CD8-positive, alpha-beta memory T cell (primary cell): Measurements from ENCODE around the gene FAR2. TPM values are rescaled to one million over a fixed set of nuclear protein-coding genes. Genes with fewer than 3 reads are reported as not detected.

Experiments used
- CTCF ChIA-PET: fragments of 350-600 bp; sonication (Branson Sonifier 250); formaldehyde crosslinking; loops from one replicate; lab custom pipeline; 2021; ENCODE audit warnings: antibody characterized with exemption; lab: Charles Lee
- POLR2A ChIA-PET: fragments of 350-600 bp; sonication (Branson Sonifier 250); formaldehyde crosslinking; loops from one replicate; lab custom pipeline; 2021; ENCODE audit warnings: antibody characterized with exemption; lab: Charles Lee
- DNase-seq, 5 donors: peaks; one replicate each; pipeline versions ENCODE4 v3.0.0 to v3.0.0-alpha.2; 2020 to 2022; ENCODE audit warnings: mixed read lengths in 1 of 5
- H3K27ac ChIP-seq: one replicate; pipeline ENCODE4 v1.7.0; 2013; ENCODE audit warnings: low read depth, mild to moderate bottlenecking, low read length, moderate library complexity
- H3K27me3 ChIP-seq: 2 replicates; pipeline ENCODE4 v1.7.0; 2013; ENCODE audit warnings: low read length, mild to moderate bottlenecking; ENCODE audit not compliant: insufficient read depth, poor library complexity, severe bottlenecking
- H3K36me3 ChIP-seq: 2 replicates; pipeline ENCODE4 v1.7.0; 2013; ENCODE audit warnings: mild to moderate bottlenecking, low read length, moderate library complexity; ENCODE audit not compliant: insufficient read depth
- H3K4me1 ChIP-seq: 2 replicates; pipeline ENCODE4 v1.7.0; 2013; ENCODE audit warnings: mild to moderate bottlenecking, low read length, moderate library complexity; ENCODE audit not compliant: insufficient read depth
- H3K4me3 ChIP-seq: 2 replicates; pipeline ENCODE4 v1.7.0; 2013; ENCODE audit warnings: mild to moderate bottlenecking, low read length
- H3K9me3 ChIP-seq: 2 replicates; pipeline ENCODE4 v1.7.0; 2013; ENCODE audit warnings: mild to moderate bottlenecking, low read length
- H3K27ac Mint-ChIP-seq, 8 donors: one replicate each; pipeline ENCODE4 v1.8.0; 2020 to 2021; ENCODE audit warnings: mixed read lengths in 8 of 8, mild to moderate bottlenecking in 6 of 8, inconsistent platforms in 3 of 8, moderate library complexity in 3 of 8
- H3K27me3 Mint-ChIP-seq, 2 donors: one replicate each; pipeline ENCODE4 v1.8.0; 2020 to 2021; ENCODE audit warnings: mixed read lengths in 2 of 2, mild to moderate bottlenecking in 1 of 2, moderate library complexity in 1 of 2
- H3K36me3 Mint-ChIP-seq, 3 donors: one replicate each; pipeline ENCODE4 v1.8.0; 2020 to 2021; ENCODE audit warnings: mixed read lengths in 3 of 3, inconsistent platforms in 1 of 3, mild to moderate bottlenecking in 1 of 3
- H3K4me1 Mint-ChIP-seq, 3 donors: one replicate each; pipeline ENCODE4 v1.8.0; 2020 to 2021; ENCODE audit warnings: mixed read lengths in 3 of 3, inconsistent platforms in 1 of 3, mild to moderate bottlenecking in 1 of 3
- H3K4me3 Mint-ChIP-seq, 7 donors: one replicate each; pipeline ENCODE4 v1.8.0; 2020 to 2021; ENCODE audit warnings: mixed read lengths in 7 of 7, mild to moderate bottlenecking in 6 of 7, moderate library complexity in 4 of 7, inconsistent platforms in 2 of 7
- H3K9me3 Mint-ChIP-seq, 5 donors: one replicate each; pipeline ENCODE4 v1.8.0; 2020 to 2022; ENCODE audit warnings: mixed read lengths in 5 of 5, mild to moderate bottlenecking in 3 of 5, moderate library complexity in 2 of 5, inconsistent platforms in 1 of 5
- polyA plus RNA-seq: library from polyadenylated mRNA; unstranded; fragments of 300-500 nt; fragmentation: Illumina TruSeq; gene quantifications from one replicate; pipeline ENCODE4 v1.2.3, GENCODE V29; 2021
- total RNA-seq, 2 experiments: library from RNA; stranded (reverse); gene quantifications; one replicate each; pipeline ENCODE4 v1.2.3, GENCODE V29; 2021

FAR2 gene
- total and polyA plus RNA-seq, 3 experiments from 2014 or later = 3.7 to 7.0 (median 4.0) TPM

DNA sequence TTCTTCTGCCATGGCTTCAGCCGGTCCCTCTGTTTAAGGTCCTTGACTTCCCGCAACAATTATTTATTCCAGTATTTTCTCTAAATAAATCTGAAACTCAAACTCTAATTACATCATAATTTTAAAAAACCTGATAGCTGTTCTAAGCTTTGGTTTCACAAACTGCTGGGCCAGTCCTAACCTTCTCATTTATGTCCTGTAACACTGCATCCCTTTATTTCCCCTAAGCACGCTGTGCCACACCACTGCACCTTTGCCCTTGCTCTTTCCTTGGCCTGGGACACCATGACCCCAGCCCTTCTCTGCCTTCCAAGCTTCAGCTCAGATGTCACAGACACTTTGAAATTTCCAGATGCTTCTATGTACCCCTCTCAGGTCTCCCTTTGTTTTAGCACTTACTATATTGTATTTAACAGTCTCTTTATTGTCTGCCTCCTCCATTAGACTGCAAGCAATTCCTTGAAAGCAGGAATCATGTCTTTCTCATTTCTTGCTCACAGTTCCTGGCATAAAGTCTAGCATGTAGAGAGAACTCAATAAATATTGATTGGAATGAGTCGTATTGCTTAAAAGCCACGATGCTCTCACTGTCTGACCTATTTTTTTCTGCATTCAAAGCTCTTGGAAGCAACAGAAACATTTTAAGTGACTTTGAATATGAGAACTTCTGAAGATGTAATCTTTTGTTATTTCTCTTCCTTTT, 120.8 kb downstream of the FAR2 start:
- Mint-ChIP-seq H3K9me3 (peaks cover 0 to 6% (median 3%) of the 10 kb centered on the region in 5 donors), H3K36me3 (peaks cover 0 to 8% (median 0%) of the 10 kb centered on the region in 3 donors), H3K27ac (no peak overlapping the region), H3K27me3 (no peaks in the 10 kb centered on the region), H3K4me1 (no peaks in the 10 kb centered on the region), H3K4me3 (no peak overlapping the region)
- POLR2A ChIA-PET = no interaction called here
- H3K4me3 ChIP-seq = no peak overlapping the region
- H3K9me3 ChIP-seq = no peaks in the 10 kb centered on the region
- H3K36me3 ChIP-seq = no peaks in the 10 kb centered on the region
- H3K4me1 ChIP-seq = no peaks in the 10 kb centered on the region
- no peak overlapping the region for H3K27ac ChIP-seq
- H3K27me3 ChIP-seq = no peaks in the 10 kb centered on the region
- CTCF ChIA-PET = interaction anchor here (0.7 kb wide), 1 partner anchor 183 kb away, joined by 3 read pairs; no protein-coding TSS in a partner anchor
- no peak for DNase-seq

DNA sequence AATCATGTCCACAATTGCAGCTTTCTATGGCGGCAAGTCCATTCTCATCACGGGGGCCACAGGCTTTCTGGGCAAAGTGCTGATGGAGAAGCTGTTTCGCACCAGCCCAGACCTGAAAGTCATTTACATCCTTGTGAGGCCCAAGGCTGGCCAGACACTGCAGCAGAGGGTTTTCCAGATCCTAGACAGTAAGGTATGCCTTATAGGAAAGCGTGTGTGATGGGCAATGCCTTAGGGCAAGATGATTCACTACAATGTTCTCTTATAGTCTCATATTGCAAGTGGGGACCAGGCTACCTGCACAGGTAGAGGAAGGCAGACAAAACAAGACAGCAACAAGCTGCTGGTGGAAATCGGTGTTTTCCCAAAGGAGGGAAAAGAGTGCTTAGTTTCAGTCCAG, 121.4 kb downstream of the FAR2 start:
- H3K27ac Mint-ChIP-seq = no peak overlapping the region
- H3K36me3 ChIP-seq = no peaks in the 10 kb centered on the region
- H3K4me3 ChIP-seq = no peak overlapping the region
- no peaks in the 10 kb centered on the region for H3K27me3 Mint-ChIP-seq
- no peak for DNase-seq
- ChIA-PET POLR2A (no interaction called here), CTCF (interaction anchor here (0.7 kb wide), 1 partner anchor 184 kb away, joined by 3 read pairs; no protein-coding TSS in a partner anchor)
- no peaks in the 10 kb centered on the region for H3K4me1 Mint-ChIP-seq
- no peak overlapping the region for H3K4me3 Mint-ChIP-seq
- no peaks in the 10 kb centered on the region for H3K27me3 ChIP-seq
- H3K4me1 ChIP-seq = no peaks in the 10 kb centered on the region
- peaks cover 0 to 3% (median 0%) of the 10 kb centered on the region in 3 donors for H3K36me3 Mint-ChIP-seq
- H3K27ac ChIP-seq = no peak overlapping the region
- no peaks in the 10 kb centered on the region for H3K9me3 ChIP-seq
- peaks cover 0 to 3% (median 2%) of the 10 kb centered on the region in 5 donors for H3K9me3 Mint-ChIP-seq

DNA sequence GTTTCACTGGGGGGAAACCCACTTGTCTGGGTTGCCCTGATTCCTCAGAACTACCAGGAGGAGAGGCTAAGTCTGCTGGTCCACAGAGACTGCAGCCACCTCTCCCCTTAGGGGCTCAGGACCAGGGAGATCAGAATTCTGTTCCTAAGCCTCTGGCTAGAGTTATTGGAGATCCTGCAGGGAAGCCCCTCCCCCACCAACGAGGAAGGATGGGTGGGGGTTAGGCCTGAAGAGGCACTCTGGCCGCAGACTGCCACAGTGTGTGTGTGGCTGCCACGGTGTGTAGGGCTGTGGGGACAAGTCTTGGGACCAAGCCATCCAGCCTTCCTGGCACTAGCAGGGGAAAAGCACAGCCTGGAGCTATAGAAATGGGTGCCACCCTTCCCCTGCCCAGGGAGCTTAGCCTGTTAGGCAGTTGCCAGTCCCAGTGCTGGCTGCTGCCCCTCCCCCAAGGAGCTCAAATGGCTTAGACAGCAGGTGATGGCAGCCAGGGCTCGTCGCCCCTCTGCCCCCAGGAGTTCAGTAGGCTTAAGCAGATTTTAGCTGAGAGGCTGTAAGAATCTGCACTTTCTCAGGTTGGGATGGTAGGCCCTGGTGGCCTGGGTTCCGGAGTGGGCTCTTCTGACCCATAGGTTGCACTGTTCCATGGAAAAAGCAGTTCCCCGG, 124.2 kb downstream of the FAR2 start:
- Mint-ChIP-seq H3K9me3 (peaks cover 0 to 3% (median 0%) of the 10 kb centered on the region in 5 donors), H3K4me1 (no peaks in the 10 kb centered on the region), H3K36me3 (peaks cover 0 to 5% (median 0%) of the 10 kb centered on the region in 3 donors), H3K27me3 (no peaks in the 10 kb centered on the region), H3K27ac (no peak overlapping the region), H3K4me3 (no peak overlapping the region)
- Histone ChIP-seq H3K4me3 (no peak overlapping the region), H3K9me3 (no peaks in the 10 kb centered on the region), H3K27ac (no peak overlapping the region), H3K4me1 (no peaks in the 10 kb centered on the region), H3K36me3 (no peaks in the 10 kb centered on the region), H3K27me3 (no peaks in the 10 kb centered on the region)
- POLR2A ChIA-PET = no interaction called here
- DNase-seq = no peak
- CTCF ChIA-PET = no interaction called here

DNA sequence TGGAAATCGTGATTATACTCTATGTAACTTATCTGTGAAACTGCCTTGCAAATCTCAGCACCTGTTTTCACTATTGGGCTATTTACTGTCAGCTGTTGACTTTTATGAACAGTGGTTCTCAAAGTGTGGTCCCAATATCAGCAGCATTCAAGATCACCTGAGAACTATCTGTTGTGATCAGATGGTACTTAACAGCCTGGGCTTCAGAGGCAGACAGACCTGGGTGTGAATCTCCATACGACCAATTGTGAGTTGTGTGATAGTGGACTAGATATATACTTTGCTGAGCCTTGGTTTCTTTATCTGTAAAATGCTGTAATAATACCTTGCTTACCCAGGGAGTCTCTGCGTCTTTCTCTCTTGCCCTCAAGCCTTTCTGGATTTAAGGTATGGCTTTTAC, 126.8 kb downstream of the FAR2 start:
- H3K4me3 ChIP-seq = no peak overlapping the region
- Mint-ChIP-seq H3K4me1 (no peaks in the 10 kb centered on the region), H3K27me3 (no peaks in the 10 kb centered on the region), H3K36me3 (peaks cover 0 to 5% (median 2%) of the 10 kb centered on the region in 3 donors), H3K9me3 (peaks cover 0 to 3% (median 0%) of the 10 kb centered on the region in 5 donors), H3K27ac (no peak overlapping the region), H3K4me3 (no peak overlapping the region)
- H3K4me1 ChIP-seq = no peaks in the 10 kb centered on the region
- no peaks in the 10 kb centered on the region for H3K36me3 ChIP-seq
- no peak overlapping the region for H3K27ac ChIP-seq
- no peak for DNase-seq
- H3K27me3 ChIP-seq = no peaks in the 10 kb centered on the region
- CTCF ChIA-PET = no interaction called here
- no peaks in the 10 kb centered on the region for H3K9me3 ChIP-seq
- POLR2A ChIA-PET = no interaction called here

DNA sequence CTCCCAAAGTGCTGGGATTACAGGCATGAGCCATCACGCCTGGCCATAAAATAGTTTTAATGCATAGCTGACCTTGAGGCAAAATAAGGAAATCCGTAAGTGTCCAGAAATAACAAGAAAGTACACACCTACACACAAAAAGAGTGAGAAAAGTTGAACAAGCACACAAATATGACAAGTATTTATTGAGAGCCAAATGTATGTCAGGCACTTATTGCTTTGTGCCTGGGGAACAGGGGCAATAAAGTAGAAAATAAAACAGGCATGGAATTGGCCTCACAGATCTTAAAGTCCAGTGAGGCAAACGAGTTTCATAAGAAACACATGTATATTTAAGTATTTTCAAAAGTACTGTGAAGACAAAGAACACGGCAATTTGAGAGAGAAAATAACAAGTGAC, 128.2 kb downstream of the FAR2 start:
- Histone ChIP-seq H3K36me3 (no peaks in the 10 kb centered on the region), H3K27me3 (no peaks in the 10 kb centered on the region), H3K4me1 (no peaks in the 10 kb centered on the region), H3K9me3 (no peaks in the 10 kb centered on the region), H3K27ac (no peak overlapping the region), H3K4me3 (no peak overlapping the region)
- Mint-ChIP-seq H3K27ac (peak overlapping the region in 1 of 8 donors; percentile 26), H3K27me3 (no peaks in the 10 kb centered on the region), H3K36me3 (peaks cover 0 to 6% (median 5%) of the 10 kb centered on the region in 3 donors), H3K9me3 (peaks cover 0 to 2% (median 0%) of the 10 kb centered on the region in 5 donors), H3K4me1 (no peaks in the 10 kb centered on the region), H3K4me3 (no peak overlapping the region)
- POLR2A ChIA-PET = no interaction called here
- CTCF ChIA-PET = interaction anchor here (0.7 kb wide), 1 partner anchor 48 kb away, joined by 3 read pairs; no protein-coding TSS in a partner anchor
- DNase-seq = no peak

DNA sequence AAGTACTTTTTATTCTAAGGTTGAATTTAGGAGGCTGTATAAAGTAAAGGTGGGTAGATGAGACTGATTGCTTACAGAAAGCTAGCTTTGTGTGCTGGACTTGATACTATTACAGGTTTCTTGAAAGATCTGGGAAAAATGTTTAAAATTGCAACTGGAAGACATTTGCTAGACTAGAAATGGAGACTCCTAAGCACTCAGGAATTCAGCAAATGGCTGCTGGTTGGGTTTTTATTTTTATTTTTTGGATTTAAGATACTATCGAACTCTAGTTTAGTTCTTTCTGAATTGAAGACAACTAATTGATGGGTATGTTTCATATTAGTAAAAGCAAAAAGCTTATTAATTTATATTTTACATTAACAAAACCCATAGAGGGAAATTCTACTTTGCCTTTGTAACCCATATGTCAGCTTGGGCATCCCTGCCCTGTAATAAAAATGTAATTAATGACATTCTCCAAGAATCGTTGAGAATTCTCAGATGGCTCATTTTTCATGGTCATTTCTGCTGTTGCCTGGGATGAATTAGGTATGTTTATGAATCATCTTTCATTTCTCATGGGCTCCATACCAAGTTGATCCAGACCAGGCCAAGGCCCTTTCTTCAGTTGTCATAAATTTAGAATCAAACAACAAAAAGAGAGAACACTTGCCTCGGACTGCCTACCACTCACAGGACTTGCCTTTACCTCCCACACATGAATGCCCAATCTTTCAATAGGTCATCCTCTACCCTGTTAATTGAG, 129.8 kb downstream of the FAR2 start:
- Mint-ChIP-seq H3K4me1 (no peaks in the 10 kb centered on the region), H3K36me3 (peaks cover 0 to 7% (median 5%) of the 10 kb centered on the region in 3 donors), H3K27me3 (no peaks in the 10 kb centered on the region), H3K9me3 (no peaks in the 10 kb centered on the region), H3K27ac (peak overlapping the region in 1 of 8 donors; percentile 48), H3K4me3 (no peak overlapping the region)
- no peak for DNase-seq
- Histone ChIP-seq H3K27ac (no peak overlapping the region), H3K27me3 (no peaks in the 10 kb centered on the region), H3K4me1 (no peaks in the 10 kb centered on the region), H3K4me3 (no peak overlapping the region), H3K36me3 (no peaks in the 10 kb centered on the region), H3K9me3 (no peaks in the 10 kb centered on the region)
- ChIA-PET POLR2A (no interaction called here), CTCF (no interaction called here)

DNA sequence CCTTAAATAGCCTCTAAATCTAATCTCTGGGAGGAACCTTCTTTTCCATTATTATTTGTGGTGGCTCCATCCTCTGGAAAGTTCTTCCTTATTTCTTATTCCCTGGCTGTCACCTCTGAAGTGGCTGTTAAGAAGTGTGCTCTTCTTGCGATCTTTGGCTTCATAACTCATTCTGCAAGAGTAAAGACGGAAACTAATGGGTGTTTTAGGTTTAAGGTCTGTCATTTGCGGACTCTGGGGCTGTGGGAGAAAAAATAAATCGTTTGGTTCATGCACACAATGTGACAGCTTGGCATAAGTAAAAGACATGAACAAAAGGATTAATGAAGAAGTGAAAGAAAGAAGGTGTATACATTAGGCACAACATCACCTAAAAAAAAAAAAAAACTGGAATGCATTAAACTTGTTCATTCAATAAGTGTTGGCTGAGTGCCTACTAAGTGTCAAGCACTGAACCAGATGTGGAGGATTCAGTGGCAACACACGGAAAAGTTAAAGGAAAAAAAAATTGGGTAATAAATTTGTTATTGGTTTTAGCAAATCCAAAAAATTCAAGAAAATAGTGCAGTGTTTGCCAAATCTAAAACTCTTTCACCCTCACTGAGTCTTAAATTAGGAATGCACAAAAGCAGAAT, 132.4 kb downstream of the FAR2 start:
- Histone ChIP-seq H3K4me3 (no peak overlapping the region), H3K4me1 (no peaks in the 10 kb centered on the region), H3K27ac (no peak overlapping the region), H3K27me3 (no peaks in the 10 kb centered on the region), H3K36me3 (no peaks in the 10 kb centered on the region), H3K9me3 (no peaks in the 10 kb centered on the region)
- peaks cover 0 to 11% (median 0%) of the 10 kb centered on the region in 3 donors for H3K36me3 Mint-ChIP-seq
- no peaks in the 10 kb centered on the region for H3K9me3 Mint-ChIP-seq
- H3K27ac Mint-ChIP-seq = no peak overlapping the region
- H3K4me1 Mint-ChIP-seq = no peaks in the 10 kb centered on the region
- DNase-seq = no peak
- no peak overlapping the region for H3K4me3 Mint-ChIP-seq
- CTCF ChIA-PET = no interaction called here
- no peaks in the 10 kb centered on the region for H3K27me3 Mint-ChIP-seq
- POLR2A ChIA-PET = no interaction called here
